ENCODE measurements around the gene AACS. TPM values are rescaled to one million over a fixed set of nuclear protein-coding genes. Genes with fewer than 3 reads are reported as not detected.

The AACS gene
- total and polyA plus RNA-seq, 2 experiments from 2014 or later: 32.2 to 36.8 TPM

DNA sequence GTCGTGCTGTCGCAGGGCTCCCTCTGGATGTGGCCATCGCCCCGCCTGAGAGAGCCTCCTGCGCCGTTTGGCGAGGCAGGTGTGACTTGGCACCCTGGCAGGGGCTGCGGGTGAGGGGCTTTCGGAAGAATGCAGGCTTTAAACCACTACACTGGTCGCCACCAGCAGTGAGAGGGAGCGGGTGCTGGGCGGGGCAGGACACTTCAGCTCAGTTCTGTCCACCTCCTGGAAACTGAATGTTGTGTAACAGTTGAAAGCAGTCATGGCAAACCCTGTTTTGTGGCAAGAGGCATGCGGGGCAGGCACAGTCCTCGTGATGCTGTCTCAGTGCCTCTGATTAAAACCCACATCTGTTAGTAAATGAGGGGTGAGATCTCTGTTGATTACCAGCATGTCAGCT lies 55.9 kb downstream of the AACS start:
- H3K36me3 ChIP-seq: peaks cover 6% of the 10 kb centered on the region
- no peaks in the 10 kb centered on the region for H3K27me3 ChIP-seq
- H3K4me1 ChIP-seq (ENCODE audit: low read depth): no peaks in the 10 kb centered on the region
- TF ChIP-seq, protein P1, sequence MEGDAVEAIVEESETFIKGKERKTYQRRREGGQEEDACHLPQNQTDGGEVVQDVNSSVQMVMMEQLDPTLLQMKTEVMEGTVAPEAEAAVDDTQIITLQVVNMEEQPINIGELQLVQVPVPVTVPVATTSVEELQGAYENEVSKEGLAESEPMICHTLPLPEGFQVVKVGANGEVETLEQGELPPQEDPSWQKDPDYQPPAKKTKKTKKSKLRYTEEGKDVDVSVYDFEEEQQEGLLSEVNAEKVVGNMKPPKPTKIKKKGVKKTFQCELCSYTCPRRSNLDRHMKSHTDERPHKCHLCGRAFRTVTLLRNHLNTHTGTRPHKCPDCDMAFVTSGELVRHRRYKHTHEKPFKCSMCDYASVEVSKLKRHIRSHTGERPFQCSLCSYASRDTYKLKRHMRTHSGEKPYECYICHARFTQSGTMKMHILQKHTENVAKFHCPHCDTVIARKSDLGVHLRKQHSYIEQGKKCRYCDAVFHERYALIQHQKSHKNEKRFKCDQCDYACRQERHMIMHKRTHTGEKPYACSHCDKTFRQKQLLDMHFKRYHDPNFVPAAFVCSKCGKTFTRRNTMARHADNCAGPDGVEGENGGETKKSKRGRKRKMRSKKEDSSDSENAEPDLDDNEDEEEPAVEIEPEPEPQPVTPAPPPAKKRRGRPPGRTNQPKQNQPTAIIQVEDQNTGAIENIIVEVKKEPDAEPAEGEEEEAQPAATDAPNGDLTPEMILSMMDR (IDR thresholded peaks at IDR 0.05; ENCODE audit: low read depth, low read length): no peak
- H3K9me3 ChIP-seq (ENCODE audit: low read depth): no peaks in the 10 kb centered on the region
- DNase-seq (ENCODE audit: low read depth in 1 of 2, low spot score in 1 of 2): no peak
- H3K4me3 ChIP-seq: no peak overlapping the region
- no peak overlapping the region for H3K27ac ChIP-seq

DNA sequence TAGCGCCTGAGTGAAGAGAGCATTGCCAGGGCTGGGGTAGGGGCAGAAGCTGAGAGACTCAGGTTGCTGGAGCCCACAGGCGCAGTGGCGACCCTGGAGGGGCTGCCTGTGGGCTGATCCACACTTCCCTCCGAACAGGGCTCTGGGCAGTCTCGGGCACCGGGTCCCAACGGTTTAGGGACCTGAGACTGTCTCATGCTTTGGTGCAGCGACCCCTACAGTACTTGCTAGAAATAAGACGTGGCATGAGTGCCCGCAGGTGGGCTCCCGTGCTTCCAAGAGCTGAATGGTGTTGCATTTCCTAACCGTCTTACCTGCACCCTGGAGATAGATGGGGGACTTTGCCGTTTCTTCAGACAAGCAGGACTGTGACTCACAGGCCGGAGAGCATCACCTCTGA lies 57.4 kb downstream of the AACS start:
- no peaks in the 10 kb centered on the region for H3K4me1 ChIP-seq (ENCODE audit: low read depth)
- TF ChIP-seq, protein P1 (IDR thresholded peaks at IDR 0.05; ENCODE audit: low read depth, low read length): no peak
- no peaks in the 10 kb centered on the region for H3K9me3 ChIP-seq (ENCODE audit: low read depth)
- no peak overlapping the region for H3K27ac ChIP-seq
- peaks cover 6% of the 10 kb centered on the region for H3K36me3 ChIP-seq
- no peak overlapping the region for H3K4me3 ChIP-seq
- no peak for DNase-seq (ENCODE audit: low read depth in 1 of 2, low spot score in 1 of 2)
- H3K27me3 ChIP-seq: no peaks in the 10 kb centered on the region

DNA sequence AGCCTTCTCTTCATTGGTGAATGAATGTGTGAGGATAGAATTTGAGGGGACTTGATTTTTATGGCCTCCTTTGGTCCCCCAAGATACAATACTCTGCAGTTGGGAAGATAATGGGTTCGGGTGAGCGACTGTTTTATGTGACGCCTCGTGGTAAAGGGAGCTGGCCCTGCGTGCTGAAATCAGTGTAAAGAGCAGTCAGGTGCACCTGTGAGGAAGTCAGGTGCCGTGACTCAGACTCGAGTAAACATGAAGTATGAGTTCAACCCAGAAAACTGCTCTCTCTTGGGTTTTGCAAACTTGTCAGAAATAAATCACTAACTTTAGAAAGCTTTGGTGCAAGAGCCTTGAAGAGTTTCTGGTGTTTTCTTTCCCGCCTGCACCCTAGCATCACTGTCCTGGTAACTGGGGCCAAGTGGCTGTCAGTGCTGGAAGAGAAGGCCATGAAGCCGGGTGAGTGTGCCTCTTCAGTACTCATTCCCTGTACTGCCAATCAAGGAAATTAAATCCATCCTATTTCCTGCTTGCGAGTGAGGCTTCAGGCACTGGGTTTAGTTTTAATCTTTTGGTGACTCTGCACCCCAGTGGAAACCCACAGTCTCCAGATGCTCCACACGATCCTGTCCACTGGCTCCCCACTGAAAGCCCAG lies 59.2 kb downstream of the AACS start:
- no peak for DNase-seq (ENCODE audit: low read depth in 1 of 2, low spot score in 1 of 2)
- Histone ChIP-seq H3K9me3 (ENCODE audit: low read depth) (no peaks in the 10 kb centered on the region), H3K27ac (no peak overlapping the region), H3K4me3 (no peak overlapping the region), H3K36me3 (peaks cover 6% of the 10 kb centered on the region), H3K27me3 (no peaks in the 10 kb centered on the region), H3K4me1 (ENCODE audit: low read depth) (no peaks in the 10 kb centered on the region)
- TF ChIP-seq, protein P1 (IDR thresholded peaks at IDR 0.05; ENCODE audit: low read depth, low read length): no peak

DNA sequence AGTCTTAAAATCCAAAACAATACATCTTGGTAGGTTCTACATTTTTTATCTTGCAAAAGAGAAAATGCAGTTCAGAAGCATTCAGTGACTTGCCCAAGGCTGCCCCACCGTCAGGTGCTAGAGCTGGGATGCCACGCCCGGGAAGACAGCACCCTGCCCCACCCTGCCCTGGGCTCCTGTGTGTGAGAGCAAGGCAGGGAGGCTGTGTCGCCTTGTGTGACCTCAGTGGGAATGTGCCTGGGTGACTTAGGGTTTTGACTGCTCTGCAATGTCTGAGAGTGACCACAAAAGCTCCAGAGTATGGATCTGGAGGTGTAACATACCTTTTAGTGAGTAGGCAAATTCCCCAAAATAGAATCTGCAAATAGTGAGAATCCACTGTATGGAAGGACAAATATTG lies 60.0 kb downstream of the AACS start:
- H3K36me3 ChIP-seq: peaks cover 6% of the 10 kb centered on the region
- no peaks in the 10 kb centered on the region for H3K4me1 ChIP-seq (ENCODE audit: low read depth)
- no peaks in the 10 kb centered on the region for H3K27me3 ChIP-seq
- DNase-seq (ENCODE audit: low read depth in 1 of 2, low spot score in 1 of 2): no peak
- H3K9me3 ChIP-seq (ENCODE audit: low read depth): no peaks in the 10 kb centered on the region
- no peak overlapping the region for H3K4me3 ChIP-seq
- TF ChIP-seq, protein P1 (IDR thresholded peaks at IDR 0.05; ENCODE audit: low read depth, low read length): no peak
- no peak overlapping the region for H3K27ac ChIP-seq

DNA sequence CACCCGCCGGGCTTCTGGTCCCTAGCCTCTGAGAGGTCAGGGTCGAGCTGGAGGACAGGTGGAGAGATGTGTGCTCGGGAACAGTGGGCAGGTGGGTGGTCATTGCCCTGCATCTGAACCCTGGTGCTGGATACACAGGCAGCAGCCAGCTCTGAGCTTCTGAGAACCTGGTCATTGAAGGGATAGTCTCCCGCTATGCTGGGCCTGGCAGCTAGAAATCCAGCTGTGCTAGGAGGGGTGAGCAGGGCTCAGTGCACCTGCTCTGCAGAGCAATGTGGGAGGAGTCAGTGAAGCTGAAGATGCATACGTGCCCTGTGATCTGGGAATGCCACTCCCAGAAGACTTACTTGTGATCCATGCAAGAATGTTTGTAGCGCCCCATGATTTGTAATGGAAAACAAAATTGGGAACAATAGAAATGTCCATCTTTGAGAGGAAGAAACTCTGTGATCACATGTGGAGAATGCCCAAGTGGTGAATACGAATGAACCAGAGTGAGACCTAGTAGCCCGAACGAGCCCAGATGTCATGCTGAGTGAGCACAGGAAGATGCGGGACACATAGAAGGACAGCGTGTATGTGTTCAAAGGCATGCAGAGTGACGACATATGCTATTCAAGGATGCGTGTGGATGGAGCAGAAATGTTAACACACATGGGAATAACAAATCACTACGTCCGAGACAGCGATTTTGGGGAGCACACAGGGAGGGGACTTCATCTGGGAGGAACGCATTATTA lies 63.4 kb downstream of the AACS start:
- no peak for DNase-seq (ENCODE audit: low read depth in 1 of 2, low spot score in 1 of 2)
- no peak overlapping the region for H3K27ac ChIP-seq
- no peaks in the 10 kb centered on the region for H3K9me3 ChIP-seq (ENCODE audit: low read depth)
- no peaks in the 10 kb centered on the region for H3K4me1 ChIP-seq (ENCODE audit: low read depth)
- TF ChIP-seq, protein P1 (IDR thresholded peaks at IDR 0.05; ENCODE audit: low read depth, low read length): no peak
- H3K4me3 ChIP-seq: no peak overlapping the region
- peaks cover 6% of the 10 kb centered on the region for H3K36me3 ChIP-seq
- no peaks in the 10 kb centered on the region for H3K27me3 ChIP-seq

Data from cardiac muscle cell (in vitro differentiated cells and primary cell).